Measurements from ENCODE around the gene CNTNAP2.

DNA sequence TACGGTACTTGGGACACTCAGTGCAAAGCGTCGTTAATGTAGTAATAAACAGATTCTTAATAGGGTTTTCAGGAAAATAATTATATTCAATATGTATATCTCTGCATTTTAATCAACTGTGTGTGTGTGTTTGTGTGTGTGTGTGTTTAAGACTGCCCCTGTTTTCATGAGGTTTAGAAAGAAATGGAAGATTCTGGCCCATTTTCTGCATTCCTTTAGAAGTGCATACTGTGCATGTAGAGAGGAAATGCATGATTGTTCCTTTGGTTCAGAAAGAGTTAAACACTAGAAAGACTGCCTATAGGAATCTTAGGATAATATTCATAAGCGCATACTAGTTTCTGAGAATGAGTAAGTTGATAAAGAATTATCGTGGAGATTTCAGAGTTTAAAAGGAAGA lies 975 bp downstream of the CNTNAP2 start:
- TF ChIP-seq ZNF274 (IDR thresholded peaks at IDR 0.05; ENCODE audit: low read depth, low read length) (no peak), SUZ12 (IDR thresholded peaks at IDR 0.05; ENCODE audit: extremely low read depth, insufficient read depth, insufficient read length) (no peak)
